Fibroblast of skin of right biceps (primary cell): Measurements from ENCODE around the gene OR51M1.

ENCODE experiments used
- DNase-seq: peaks from one replicate; pipeline ENCODE4 v3.0.0-alpha.2; 2013

Gene OR51M1

DNA sequence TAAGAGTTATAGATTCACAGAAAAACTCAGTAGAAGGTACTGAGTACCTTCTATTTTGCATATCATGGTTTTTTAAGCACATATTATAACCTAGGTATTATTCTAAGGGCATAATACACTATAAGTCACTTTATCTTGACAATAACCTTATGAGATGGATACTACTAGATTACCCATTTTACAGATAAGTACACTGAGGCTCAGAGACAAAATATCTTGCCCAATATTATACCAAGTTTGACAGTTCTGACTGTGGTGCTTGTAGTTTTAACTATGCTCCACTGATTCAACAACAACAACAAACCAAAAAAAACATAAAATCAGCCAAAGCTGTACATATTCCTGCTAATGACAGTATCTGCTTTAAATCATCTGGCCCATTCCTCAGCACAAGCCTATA, 10.5 kb downstream of the OR51M1 start:
- no peak for DNase-seq

DNA sequence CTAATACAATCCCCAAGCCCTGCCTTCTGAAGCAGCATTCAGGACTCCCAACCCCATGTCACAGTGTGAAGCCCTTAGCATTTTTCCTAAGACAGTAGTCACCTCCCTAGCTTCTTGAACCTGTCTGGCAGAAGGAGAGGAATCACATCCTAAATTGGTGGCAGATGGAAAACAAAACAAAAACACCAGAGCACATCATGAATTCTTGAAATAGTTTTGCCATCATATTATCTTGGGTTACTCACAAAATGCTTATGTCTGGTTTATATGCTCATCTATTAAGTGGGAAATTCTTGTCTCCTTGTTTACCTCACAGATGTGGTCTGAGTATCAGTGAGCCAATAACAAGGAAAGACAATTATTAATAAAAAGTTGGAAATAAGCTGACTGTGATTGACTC, 15.3 kb downstream of the OR51M1 start:
- DNase-seq = no peak

DNA sequence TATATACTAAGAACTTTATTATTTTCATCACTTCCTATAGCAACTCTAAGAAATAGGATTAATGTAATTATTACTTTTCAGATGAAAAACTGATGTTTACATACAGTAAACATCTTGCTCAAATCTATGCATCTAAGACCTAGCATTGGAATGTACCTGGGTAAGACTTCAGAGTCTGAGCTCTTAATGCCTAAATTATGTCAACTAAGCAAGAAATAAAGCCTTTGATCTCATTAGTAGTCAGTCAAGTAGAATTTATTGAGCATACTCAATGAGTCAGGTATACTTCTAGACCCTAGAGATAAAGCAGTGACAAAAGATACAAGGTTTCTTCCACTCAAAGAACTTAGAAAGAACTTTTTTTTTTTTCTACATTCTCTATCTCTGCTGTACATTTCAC, 21.6 kb downstream of the OR51M1 start:
- DNase-seq = no peak

DNA sequence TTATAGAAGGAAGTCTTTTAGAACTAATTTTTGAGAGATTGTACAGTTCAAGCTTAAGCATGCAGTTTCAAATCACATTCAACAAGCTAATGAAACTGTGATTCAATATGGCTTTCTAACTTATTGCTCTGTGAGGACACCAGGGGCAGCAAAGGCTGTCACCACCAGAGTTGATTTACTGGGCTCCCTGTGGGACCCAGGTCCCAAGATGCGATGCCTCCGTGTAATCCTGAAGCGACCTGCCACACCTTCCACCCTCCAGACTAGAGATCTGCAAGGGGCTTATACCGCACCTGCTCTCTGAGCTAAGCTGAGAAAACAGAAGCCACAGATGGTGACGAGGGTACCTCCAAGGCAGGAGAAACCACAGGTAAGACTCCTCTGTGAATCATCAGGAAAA, 37.4 kb downstream of the OR51M1 start:
- no peak for DNase-seq

DNA sequence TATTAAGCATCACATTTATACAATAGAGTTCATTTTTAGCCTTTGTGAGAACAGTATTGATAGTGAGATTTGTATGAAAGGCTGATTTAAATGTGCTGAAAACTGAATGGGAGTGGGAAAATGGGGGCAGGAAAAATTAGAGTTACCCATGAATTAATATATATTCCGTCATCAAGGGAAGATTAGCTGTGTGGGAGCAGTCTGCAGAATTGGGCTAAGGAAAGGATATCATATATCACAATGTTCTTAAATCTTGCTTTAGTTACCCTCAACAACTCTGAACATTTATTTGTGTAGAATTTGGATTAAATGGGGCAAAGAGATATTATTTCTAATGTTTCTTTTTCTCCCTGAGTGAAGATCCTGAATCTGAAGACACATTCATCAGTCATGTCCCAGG, 38.2 kb downstream of the OR51M1 start, which contains the start of gene OR51Q1:
Gene OR51Q1 (plus strand): TSS at position 301 of the 400 bp plus-strand sequence. CDS start 90 bp downstream, at position 391.
- DNase-seq = no peak

DNA sequence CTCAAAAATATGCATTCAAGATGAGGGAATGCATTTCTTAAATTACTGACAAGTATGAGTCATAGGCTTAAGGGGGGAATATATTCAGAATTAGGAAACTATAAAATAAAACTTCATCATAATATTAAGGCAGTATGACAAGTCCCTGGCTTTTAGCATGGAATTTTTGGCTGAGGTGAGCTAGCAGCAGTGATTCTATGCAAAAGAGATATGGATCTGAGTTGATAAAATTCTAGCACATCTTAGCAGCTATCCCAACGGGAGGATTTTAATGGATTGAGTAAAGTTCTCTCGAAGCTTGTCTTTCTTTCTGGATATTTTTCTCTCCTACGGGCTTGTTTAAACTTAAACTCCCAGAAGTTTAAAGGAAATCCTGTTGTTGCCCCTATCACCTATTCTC, 39.5 kb downstream of the OR51M1 start:
- no peak for DNase-seq

DNA sequence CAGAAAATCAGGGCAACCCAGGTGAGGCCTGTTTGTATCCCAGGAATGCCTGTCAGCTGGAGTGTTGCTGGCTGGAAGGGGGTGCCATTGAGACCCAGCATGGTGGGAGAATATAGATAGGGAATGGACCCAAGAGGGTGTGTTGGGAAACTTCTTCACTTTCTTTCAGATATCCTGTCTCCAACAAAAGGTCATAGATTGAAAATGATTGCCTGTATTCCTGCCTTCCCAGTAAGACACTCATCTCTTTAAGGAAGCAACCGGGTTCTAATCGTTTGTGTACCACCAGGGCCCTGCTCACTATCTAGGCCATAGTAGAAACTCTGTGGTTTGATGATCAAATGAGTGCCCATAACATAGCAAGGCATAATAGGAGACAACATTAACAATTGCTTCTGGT, 57.8 kb downstream of the OR51M1 start, which contains the start of gene OR51I1:
Gene OR51I1 (minus strand): TSS at position 101 of the 400 bp plus-strand sequence. CDS start 0 bp downstream, at position 101.
- DNase-seq = no peak
